Skeletal muscle tissue (tissue), 4 donors: ENCODE measurements around the gene SMOC2. TPM values are rescaled to one million over a fixed set of nuclear protein-coding genes. Genes with fewer than 3 reads are reported as not detected.

ENCODE experiments used
- H3K27ac ChIP-seq: one replicate; pipeline ENCODE4 v1.7.0; 2013; ENCODE audit warnings: mild to moderate bottlenecking, low read depth, low read length, inconsistent platforms
- H3K27me3 ChIP-seq, 3 donors: one replicate each; pipeline ENCODE4 v1.7.0; 2013; ENCODE audit warnings: low read length in 3 of 3; ENCODE audit not compliant: control insufficient read depth in 3 of 3, insufficient read depth in 3 of 3
- H3K36me3 ChIP-seq, 3 donors: one replicate each; pipeline ENCODE4 v1.7.0; 2013; ENCODE audit warnings: low read length in 3 of 3; ENCODE audit not compliant: control insufficient read depth in 3 of 3, insufficient read depth in 3 of 3
- H3K4me1 ChIP-seq, 3 donors: one replicate each; pipeline ENCODE4 v1.7.0; 2013; ENCODE audit warnings: low read length in 3 of 3, mild to moderate bottlenecking in 3 of 3; ENCODE audit not compliant: control insufficient read depth in 3 of 3, insufficient read depth in 3 of 3
- H3K4me3 ChIP-seq, 3 donors: one replicate each; pipeline ENCODE4 v1.7.0; 2013; ENCODE audit warnings: low read length in 3 of 3
- H3K9ac ChIP-seq, 3 donors: one replicate each; pipeline ENCODE4 v1.7.0; 2013; ENCODE audit warnings: low read length in 3 of 3, mild to moderate bottlenecking in 3 of 3, moderate library complexity in 2 of 3, low read depth in 1 of 3
- H3K9me3 ChIP-seq, 3 donors: one replicate each; pipeline ENCODE4 v1.7.0; 2013; ENCODE audit warnings: low read length in 3 of 3; ENCODE audit not compliant: control insufficient read depth in 3 of 3
- total RNA-seq: library from RNA; depleted of rRNA; stranded (reverse); fragments of >200 nt; gene quantifications from one replicate; pipeline ENCODE4 v1.2.3, GENCODE V29; 2014
- donor health status: Osteomylitis.

Gene SMOC2
- total RNA-seq, 1 donor from 2014 or later: 26.6 TPM

DNA sequence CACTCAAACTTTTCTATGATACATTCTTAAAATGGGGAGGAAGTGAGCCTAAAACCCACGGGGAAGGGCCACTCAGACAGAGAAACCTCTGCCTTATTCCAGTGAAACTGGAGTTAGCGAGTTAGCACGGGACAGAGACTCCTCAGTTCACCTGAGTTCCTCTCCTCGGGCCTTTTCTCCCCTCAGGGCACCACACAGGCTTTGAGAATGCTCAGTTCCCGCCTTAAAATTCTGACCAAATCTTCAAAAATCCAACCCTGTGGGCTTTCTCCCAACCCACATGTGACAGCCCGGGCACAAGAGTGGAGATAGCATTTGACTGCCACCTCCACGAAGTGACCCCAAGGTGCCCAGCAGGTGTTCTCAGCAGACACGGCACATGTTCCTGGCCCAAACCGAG is 204.3 kb downstream of the SMOC2 start:
- Histone ChIP-seq H3K27ac (no peak overlapping the region), H3K4me3 (no peak overlapping the region), H3K9ac (no peak overlapping the region), H3K9me3 (no peaks in the 10 kb centered on the region), H3K4me1 (peaks cover 17 to 29% (median 18%) of the 10 kb centered on the region in 3 donors), H3K36me3 (no peaks in the 10 kb centered on the region), H3K27me3 (peaks cover 25 to 39% (median 36%) of the 10 kb centered on the region in 3 donors)

DNA sequence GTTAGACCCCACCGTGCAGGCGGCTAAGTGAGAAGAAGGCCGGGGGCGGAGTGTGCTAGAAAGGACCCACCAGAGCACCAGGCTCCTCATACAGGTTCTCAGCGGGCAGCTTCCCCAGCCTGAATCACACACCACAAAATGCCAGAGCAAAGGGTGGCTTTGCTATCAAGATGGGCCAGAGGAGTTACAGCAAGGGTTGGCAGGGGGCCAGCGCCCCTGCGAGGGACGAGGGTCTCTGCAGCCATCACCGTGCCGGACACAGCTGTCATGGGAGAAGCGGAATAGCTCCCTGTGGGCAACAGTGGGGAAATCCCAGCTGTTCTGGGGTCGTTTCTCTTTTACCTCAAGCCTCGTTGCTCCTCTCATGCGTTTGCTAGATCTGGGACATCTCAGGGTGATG is 206.3 kb downstream of the SMOC2 start:
- Histone ChIP-seq H3K36me3 (no peaks in the 10 kb centered on the region), H3K4me3 (no peak overlapping the region), H3K9ac (no peak overlapping the region), H3K4me1 (peaks cover 14 to 26% (median 17%) of the 10 kb centered on the region in 3 donors), H3K27ac (no peak overlapping the region), H3K27me3 (peaks cover 25 to 39% (median 36%) of the 10 kb centered on the region in 3 donors), H3K9me3 (no peaks in the 10 kb centered on the region)

DNA sequence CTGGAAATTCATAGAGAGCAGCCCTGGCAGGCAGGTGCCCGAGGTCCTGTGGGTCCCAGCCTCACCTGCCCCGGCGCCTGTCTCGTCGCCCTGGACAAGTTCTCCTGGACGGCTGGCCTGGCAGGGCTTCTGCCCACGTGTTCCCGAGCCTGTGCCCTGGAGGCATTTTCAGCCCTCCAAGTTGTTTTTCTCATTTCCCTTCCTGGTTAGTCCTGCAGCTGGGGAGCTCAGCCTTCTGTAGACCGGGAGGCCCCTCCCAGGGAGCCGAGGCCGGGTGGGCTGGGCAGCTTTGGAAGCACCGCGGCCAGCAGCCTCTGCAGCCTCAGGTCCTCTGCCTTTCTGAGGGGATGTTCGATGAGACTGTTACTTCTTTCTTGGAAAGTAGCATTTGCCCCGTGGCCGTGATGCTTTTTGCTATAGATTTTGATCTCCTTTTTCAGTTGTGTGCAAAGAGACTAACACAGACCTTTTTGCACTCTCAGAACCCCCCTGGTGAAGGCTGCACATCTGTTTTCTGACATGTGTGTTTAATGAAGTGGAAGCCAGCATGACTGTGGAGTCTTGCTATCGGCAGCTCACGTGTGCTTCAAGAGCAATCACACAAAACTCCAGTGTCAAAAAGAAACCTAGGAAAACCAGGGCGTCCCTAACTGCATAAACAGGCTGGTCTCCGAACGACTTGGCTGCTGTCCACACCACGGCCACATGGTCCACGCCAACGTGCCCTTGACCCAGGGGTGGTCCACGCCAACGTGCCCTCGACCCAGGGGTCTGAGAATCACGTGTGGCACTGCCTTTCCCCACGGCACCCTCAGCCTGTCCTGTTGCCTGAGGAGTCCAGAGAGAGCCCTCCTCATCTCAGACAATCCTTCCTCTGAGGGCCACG is 207.5 kb downstream of the SMOC2 start:
- Histone ChIP-seq H3K27me3 (peaks cover 25 to 39% (median 31%) of the 10 kb centered on the region in 3 donors), H3K9ac (peak overlapping the region in 1 of 3 donors; percentile 3), H3K4me3 (peak overlapping the region in 2 of 3 donors; percentile 32 to 54), H3K9me3 (no peaks in the 10 kb centered on the region), H3K27ac (no peak overlapping the region), H3K4me1 (peaks cover 14 to 26% (median 17%) of the 10 kb centered on the region in 3 donors), H3K36me3 (no peaks in the 10 kb centered on the region)

DNA sequence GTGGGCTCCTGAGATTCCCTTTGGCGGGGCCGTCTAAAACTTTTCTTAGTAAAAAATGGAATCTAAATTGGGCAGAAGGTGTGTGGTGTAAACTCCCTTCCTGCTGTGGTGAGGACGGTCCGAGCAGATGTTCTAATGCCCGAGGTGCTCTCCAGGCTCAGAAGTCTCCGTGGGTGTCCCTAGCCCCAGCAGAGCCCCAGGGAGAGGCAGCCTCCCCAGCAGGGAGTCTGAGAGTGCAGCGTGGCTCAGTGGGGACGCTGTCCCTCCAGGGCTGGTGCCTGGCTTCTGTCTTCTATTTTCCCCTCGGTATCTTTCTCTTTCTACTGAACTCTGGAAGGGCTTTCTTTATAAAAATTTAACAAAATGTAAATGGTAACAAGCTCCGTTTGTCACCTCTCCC is 208.2 kb downstream of the SMOC2 start:
- H3K4me3 ChIP-seq: peak overlapping the region in 1 of 3 donors; percentile 54
- H3K27ac ChIP-seq: no peak overlapping the region
- H3K9me3 ChIP-seq: no peaks in the 10 kb centered on the region
- no peaks in the 10 kb centered on the region for H3K36me3 ChIP-seq
- peaks cover 25 to 39% (median 28%) of the 10 kb centered on the region in 3 donors for H3K27me3 ChIP-seq
- peaks cover 14 to 26% (median 17%) of the 10 kb centered on the region in 3 donors for H3K4me1 ChIP-seq
- H3K9ac ChIP-seq: peak overlapping the region in 1 of 3 donors; percentile 3

DNA sequence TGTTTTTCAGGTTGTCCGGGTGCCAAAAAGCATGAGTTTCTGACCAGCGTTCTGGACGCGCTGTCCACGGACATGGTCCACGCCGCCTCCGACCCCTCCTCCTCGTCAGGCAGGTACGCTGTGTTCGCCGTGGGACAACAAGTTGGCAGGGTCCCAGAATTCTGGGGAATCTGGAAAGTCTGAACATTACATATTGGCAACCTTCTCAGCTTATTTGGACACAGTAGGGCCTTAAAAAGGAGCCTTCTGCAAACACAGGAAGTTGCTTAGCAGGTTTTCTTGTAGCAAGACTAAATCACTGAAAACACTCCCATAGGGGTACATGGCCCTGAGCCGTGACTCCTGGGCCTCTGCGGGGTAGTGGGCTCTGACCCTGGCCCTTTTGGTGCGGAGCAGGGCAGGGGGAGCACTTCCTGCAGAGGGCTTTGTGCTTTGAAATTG is 209.7 kb downstream of the SMOC2 start:
- Histone ChIP-seq H3K36me3 (peaks cover 0 to 4% (median 2%) of the 10 kb centered on the region in 3 donors), H3K27me3 (peaks cover 20 to 34% (median 26%) of the 10 kb centered on the region in 3 donors), H3K4me3 (no peak overlapping the region), H3K9me3 (no peaks in the 10 kb centered on the region), H3K27ac (no peak overlapping the region), H3K4me1 (peaks cover 14 to 26% (median 17%) of the 10 kb centered on the region in 3 donors), H3K9ac (no peak overlapping the region)

DNA sequence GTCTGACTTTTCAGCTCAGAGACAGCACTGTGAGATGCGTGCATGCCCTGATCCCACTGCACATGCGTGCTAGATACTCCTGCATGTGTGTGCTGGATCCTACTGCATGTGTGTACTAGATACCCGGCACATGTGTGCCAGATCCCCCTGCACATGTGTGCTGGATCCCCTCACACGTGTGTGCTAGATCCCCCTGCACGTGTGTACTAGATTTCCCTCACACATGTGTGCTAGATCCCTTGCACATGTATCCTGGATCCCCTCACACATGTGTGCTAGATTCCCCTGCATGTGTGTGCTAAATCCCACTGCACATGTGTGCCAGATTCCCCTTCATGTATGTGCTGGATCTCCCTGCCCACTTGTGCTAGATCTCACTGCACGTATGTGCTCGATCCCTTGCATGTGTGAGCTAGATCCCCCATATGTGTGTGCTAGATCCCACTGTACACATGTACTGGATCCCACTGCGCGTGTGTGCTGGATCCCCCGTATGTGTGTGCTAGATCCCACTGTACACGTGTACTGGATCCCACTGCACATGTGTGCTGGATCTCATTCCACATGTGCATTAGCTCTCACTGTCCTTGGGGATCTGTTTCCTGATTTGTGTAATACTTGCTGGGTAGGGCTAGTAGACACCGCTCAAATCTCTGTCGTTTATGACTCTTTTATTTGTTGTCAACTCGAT is 214.6 kb downstream of the SMOC2 start:
- H3K4me1 ChIP-seq: no peaks in the 10 kb centered on the region
- no peak overlapping the region for H3K27ac ChIP-seq
- peaks cover 2 to 5% (median 3%) of the 10 kb centered on the region in 3 donors for H3K36me3 ChIP-seq
- no peak overlapping the region for H3K9ac ChIP-seq
- peaks cover 0 to 3% (median 0%) of the 10 kb centered on the region in 3 donors for H3K27me3 ChIP-seq
- peaks cover 0 to 9% (median 0%) of the 10 kb centered on the region in 3 donors for H3K9me3 ChIP-seq
- H3K4me3 ChIP-seq: no peak overlapping the region

DNA sequence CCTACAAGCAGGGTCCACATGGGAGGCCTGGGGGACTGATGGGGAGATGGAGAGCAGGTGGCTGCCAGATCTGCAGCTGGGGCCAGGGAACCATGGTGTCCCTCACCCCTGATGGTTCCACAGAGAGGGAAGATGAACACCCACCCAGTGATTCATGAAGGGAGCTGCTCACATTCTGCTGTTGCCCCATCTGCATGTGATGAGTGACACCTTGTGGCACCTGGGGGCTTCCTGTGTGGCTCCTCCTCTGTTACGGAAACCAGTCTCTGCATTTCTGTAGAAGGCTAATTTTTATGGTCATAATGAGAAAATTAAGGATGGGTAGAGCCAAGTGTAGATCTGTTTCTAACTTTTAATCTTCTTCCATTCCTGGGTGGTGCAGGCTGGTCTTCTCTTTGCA is 217.1 kb downstream of the SMOC2 start:
- Histone ChIP-seq H3K4me1 (no peaks in the 10 kb centered on the region), H3K9me3 (peaks cover 0 to 9% (median 0%) of the 10 kb centered on the region in 3 donors), H3K36me3 (peaks cover 2 to 5% (median 3%) of the 10 kb centered on the region in 3 donors), H3K9ac (no peak overlapping the region), H3K27me3 (peaks cover 0 to 10% (median 0%) of the 10 kb centered on the region in 3 donors), H3K4me3 (no peak overlapping the region), H3K27ac (no peak overlapping the region)

DNA sequence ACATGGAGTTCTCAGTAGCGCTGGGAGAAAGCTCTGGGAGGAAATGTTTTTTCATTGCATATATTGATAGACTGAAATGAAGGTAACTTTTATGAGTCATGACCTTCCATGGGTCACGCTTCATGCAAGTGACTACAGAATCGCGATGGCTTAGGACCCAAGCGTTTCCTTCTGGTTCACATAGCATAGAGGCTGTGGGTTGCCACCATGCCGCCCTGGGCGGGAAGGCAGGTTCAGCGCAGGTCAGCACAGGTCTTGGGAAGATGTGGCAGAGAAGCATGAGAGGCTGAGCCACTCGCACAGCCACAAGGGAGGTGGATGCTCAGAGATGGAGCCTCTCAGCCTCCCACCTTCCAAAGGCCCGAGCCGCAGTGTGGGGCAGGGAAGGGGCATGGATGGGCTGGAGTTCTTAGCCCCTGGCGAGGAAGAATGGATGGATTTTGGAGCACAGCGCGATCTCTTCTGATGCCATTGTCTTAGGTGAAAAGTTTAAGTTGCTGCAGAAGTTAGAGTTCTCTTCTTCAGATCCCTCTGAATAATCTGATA is 219.5 kb downstream of the SMOC2 start:
- H3K9ac ChIP-seq: no peak overlapping the region
- H3K4me1 ChIP-seq: no peaks in the 10 kb centered on the region
- H3K4me3 ChIP-seq: no peak overlapping the region
- H3K36me3 ChIP-seq: peaks cover under 1 to 3% (median 3%) of the 10 kb centered on the region in 3 donors
- H3K27ac ChIP-seq: no peak overlapping the region
- H3K27me3 ChIP-seq: peaks cover 0 to 18% (median 6%) of the 10 kb centered on the region in 3 donors
- H3K9me3 ChIP-seq: peaks cover 0 to 9% (median 0%) of the 10 kb centered on the region in 3 donors

DNA sequence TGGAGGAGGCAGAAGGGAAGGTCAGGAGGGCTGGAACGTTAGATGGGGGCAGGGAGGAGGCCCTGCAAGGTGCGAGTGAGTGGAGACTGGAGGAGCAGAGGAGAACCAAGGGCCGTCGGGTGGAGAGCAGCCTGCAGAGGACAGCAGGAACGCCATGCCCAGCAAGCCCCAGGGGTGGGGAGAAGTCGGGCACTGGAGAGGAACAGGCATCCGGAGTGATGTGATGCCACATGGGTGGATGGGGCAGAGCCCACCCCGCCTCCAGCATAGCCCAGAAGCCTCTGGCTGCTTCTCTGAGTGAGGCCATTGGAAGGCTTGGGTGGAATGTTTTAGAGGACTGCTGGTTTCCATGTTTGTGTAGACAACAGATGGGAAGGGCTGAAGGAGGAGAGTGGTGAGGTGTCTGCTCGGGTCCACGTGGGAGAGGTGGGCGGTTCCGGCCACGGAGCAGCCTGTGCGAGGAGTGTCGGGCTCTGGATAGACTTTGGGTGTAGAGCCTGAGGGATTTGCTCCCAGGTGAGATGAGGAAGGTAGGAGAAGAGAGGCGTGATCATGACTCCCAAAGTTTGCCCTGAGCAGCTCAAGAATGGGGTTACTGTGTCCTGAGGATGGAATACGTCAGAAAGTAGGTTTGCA is 221.4 kb downstream of the SMOC2 start:
- no peak overlapping the region for H3K27ac ChIP-seq
- H3K4me3 ChIP-seq: no peak overlapping the region
- H3K27me3 ChIP-seq: peaks cover 0 to 22% (median 6%) of the 10 kb centered on the region in 3 donors
- H3K9me3 ChIP-seq: peaks cover 0 to 5% (median 0%) of the 10 kb centered on the region in 3 donors
- H3K4me1 ChIP-seq: no peaks in the 10 kb centered on the region
- no peak overlapping the region for H3K9ac ChIP-seq
- no peaks in the 10 kb centered on the region for H3K36me3 ChIP-seq
